GM12872 (cell line): ENCODE measurements around the gene PEX16.

ENCODE experiments used
- TF ChIP-seq, protein P1 (sequence below): IDR thresholded peaks from 3 replicates; pipeline ENCODE4 v1.5.1; 2011; ENCODE audit warnings: low read depth, mild to moderate bottlenecking, low read length, moderate library complexity; ENCODE audit not compliant: insufficient read depth

The PEX16 gene

DNA sequence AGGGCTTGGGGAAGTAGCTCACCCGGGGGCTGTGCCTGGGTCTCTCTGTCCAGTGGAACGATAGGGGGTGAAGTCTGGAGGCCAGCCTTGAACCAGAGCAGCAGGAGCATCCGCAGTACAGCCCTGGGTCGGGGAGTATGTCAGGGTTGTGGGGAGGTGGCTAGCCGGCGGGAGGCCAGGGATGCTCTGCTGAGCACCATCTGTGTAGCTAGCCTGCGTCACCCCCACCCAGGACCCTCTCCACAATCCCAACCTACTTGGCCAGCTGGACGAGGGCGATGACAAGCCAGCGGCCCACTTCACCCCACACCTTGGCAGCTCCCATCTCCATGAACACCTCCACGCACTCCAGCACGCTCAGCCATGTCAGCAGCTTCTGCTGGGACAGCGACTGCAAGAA lies 2.2 kb downstream of the PEX16 start:
- TF ChIP-seq, protein P1, sequence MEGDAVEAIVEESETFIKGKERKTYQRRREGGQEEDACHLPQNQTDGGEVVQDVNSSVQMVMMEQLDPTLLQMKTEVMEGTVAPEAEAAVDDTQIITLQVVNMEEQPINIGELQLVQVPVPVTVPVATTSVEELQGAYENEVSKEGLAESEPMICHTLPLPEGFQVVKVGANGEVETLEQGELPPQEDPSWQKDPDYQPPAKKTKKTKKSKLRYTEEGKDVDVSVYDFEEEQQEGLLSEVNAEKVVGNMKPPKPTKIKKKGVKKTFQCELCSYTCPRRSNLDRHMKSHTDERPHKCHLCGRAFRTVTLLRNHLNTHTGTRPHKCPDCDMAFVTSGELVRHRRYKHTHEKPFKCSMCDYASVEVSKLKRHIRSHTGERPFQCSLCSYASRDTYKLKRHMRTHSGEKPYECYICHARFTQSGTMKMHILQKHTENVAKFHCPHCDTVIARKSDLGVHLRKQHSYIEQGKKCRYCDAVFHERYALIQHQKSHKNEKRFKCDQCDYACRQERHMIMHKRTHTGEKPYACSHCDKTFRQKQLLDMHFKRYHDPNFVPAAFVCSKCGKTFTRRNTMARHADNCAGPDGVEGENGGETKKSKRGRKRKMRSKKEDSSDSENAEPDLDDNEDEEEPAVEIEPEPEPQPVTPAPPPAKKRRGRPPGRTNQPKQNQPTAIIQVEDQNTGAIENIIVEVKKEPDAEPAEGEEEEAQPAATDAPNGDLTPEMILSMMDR = no peak

DNA sequence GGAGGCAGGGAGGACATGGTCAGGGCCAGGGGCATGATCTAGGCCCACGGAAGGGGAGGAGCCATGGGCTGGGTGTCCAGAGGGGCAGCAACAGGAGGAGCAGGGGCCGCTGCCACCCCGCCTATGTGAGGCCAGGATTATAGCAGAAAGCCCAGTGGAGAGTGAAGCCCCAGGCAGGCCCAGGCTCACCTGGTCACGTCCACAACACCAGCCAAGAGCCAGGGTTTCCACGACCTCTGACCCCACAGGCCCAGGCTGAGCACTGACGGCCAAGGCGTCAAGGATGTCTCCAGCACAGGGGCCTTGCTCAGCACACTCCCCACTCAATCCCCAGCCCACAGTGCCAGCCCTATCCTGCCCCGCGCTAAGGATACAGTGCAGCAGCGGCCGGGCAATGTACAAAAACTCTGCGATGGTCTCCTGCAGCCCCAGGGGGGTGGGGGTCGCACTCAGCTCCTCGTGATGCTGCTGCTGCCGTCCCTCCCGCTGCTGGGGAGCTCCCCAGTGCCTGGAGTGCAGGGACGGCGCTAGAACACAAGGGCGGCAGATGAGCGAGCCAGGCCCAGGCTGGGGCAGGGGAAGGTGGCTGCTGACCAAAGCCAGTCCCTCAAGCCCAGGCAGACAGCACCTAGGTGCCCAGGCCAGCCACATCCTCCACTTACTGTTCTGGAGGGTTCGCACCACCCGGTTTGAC lies 3.6 kb downstream of the PEX16 start:
- TF ChIP-seq, protein P1 = no peak

DNA sequence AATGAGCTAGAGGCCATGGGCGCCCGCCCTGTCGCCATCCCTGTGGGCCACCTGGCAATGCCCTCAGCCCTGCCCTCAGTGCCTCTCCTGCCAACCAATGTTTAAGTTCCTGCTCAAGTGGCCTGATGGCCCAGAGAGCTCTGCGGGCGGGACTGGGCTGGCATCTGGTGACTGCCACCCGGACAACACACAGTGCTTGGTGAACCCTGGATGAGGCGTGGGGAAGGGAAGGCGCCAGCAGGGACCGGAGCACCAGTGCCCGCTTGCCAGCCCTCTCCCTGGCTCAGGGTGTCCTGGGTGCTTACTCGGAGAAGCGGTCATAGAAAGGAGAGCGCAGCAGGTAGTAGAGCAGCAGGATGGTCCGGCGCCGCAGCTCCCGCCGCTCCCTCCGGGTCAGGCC lies 4.2 kb downstream of the PEX16 start:
- TF ChIP-seq, protein P1 = no peak

DNA sequence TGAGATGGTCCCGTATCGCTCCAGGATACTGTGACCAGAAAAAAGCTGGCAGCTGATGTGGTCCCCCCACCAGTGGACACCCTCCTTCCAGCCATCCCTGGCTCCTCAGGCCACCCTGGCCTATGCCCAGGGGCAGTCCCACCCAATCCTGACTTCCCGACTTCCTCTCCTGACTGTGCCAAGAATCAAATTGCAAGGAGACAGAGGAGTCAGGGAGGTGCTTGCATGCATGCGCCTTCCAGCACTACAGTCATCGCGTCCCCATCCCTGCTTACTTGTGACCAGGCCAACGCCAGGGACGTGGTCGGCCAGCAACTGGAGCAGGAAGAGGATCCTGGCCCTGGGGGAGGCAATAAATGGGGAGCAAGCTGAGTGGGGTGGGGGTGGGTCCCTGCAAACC lies 7.1 kb downstream of the PEX16 start:
- TF ChIP-seq, protein P1 = no peak

DNA sequence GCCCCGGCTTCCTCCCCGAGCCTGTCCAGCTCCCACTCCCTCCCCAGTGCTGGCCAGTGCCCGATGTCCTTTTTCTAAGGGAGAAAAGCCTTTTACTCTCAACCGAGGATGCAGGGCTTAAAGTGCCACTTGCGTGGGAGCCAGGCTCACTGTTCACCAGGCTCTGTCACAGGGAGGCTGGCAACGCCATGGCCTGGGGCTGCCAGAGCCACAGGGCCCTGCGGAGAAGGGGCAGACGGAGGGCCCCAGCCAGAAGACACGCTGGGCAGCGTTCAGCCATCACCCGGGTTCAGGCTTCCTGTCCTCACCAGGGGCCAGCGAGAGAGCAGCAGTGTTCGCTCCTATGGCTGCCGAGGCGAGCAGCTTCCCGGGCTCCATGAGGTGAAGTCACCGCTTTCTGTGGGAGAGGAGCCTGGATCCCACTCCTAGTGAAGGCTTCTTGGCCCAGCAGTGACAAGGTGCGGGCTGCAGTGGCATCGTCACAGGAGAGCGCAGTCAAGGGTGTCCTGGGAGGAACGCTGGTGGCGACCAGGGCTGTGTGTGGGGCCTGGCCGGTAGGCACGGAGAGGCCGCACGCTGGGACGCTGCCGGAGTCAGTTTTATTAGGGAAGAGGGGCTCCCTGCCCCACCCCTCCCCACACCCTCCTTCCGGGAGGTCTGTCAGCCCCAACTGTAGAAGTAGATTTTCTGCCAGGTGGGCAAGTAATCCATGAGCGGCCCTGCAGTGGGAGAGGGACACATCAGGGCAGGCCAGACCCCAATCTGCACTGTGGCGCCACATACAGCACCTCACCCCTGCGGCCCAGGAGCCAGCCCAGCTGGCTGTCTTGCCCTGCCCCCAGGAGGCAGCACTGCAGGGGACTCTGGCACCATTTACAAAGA lies 7.8 kb downstream of the PEX16 start:
- TF ChIP-seq, protein P1 = no peak

DNA sequence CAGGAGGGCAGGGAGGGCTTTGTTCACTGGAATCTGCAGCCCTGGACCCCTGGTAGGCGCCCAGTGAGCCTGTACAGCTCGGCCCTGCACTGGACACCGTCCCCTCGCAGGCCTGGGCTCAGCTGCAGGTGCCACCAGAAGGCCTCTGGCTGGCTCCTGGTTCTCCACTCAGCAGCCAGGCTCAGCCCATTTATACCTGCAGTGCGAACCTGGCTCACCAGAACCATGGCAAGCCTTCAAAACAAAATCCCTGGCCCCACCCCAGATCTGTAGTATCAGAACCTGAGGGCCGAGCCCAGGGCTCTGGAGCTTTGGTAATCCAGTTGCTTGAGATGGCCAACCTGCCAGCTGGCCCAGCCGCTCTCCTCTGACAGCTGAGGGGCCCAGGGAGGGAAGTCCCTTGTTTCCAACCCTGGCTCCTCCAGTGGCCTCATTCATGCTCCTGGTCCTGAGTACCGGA lies 9.7 kb downstream of the PEX16 start:
- TF ChIP-seq, protein P1 = no peak

DNA sequence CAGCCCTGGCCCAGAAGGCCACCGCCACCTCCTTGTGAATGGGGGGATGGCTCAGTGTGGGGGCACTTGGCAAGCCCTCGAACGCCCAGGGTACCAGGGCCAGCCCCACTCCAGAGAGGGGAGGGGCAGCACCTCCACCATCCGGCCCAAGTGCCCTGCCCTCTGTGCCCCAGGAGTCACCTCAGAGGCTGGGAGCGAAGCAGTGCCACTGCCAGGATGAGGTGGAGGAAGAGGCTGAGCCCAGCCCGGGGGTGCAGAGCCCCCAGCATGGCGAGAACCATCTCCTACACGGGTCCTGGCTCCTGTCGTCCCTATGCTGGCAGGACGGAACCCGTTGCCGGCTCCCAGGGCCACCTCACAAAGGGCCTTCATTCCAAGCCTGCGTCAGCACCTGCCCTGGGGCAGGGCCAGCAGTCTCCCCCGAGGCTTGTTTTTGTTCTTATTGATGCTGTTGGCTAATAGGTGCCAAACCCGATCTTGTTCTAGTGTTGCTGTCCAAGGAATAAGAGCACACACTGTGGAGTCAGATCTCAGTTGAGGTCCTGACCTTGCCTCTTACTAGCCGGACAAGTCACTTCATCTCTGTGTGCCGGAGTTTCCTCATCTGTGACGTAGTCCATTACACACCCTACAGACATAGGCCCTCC lies 10.6 kb downstream of the PEX16 start, which contains the start of gene FREY1:
Gene FREY1 (minus strand): TSS at position 307 of the 647 bp plus-strand sequence. CDS start 26 bp downstream, at position 281.
- TF ChIP-seq, protein P1 = no peak
